WTC11 (cell line): ENCODE results near the gene HPCA. TPM values are rescaled to one million over a fixed set of nuclear protein-coding genes. Genes with fewer than 3 reads are reported as not detected.

ENCODE experiments used
- ATAC-seq: fragments of 200-7000 bp; cut with Tn5 transposase; 2 replicates; pipeline ENCODE4 v1.10.0; 2021; ENCODE audit warnings: mild to moderate bottlenecking, moderate library complexity
- CTCF ChIA-PET: fragments of 300-600 bp; sonication (Branson Sonifier 250); formaldehyde crosslinking; loops from one replicate; lab custom pipeline; 2021; ENCODE audit warnings: antibody characterized with exemption; lab: Charles Lee
- POLR2A ChIA-PET: fragments of 350-600 bp; sonication (Branson Sonifier 250); formaldehyde crosslinking; loops from one replicate; lab custom pipeline; 2021; ENCODE audit warnings: antibody characterized with exemption; lab: Charles Lee
- DNase-seq: peaks from one replicate; pipeline ENCODE4 v3.0.0; 2021; ENCODE audit warnings: low spot score
- H3K27ac Mint-ChIP-seq: 2 replicates; pipeline ENCODE4 v1.8.0; 2021; ENCODE audit warnings: mixed read lengths
- H3K27me3 Mint-ChIP-seq: 2 replicates; pipeline ENCODE4 v1.8.0; 2021; ENCODE audit warnings: low read depth, mild to moderate bottlenecking, moderate library complexity, mixed read lengths
- H3K36me3 Mint-ChIP-seq: 2 replicates; pipeline ENCODE4 v1.8.0; 2021; ENCODE audit warnings: mixed read lengths
- H3K4me1 Mint-ChIP-seq: 2 replicates; pipeline ENCODE4 v1.8.0; 2022; ENCODE audit warnings: mixed read lengths
- H3K4me3 Mint-ChIP-seq: 2 replicates; pipeline ENCODE4 v1.8.0; 2021; ENCODE audit warnings: mild to moderate bottlenecking, moderate library complexity, mixed read lengths
- H3K9me3 Mint-ChIP-seq: 2 replicates; pipeline ENCODE4 v1.8.0; 2021; ENCODE audit warnings: mixed read lengths
- ERG ChIP-seq: fragments of 250-450 bp; sonication (Bioruptor Pico); IDR thresholded peaks from 2 replicates; pipeline ENCODE4 v1.8.0; 2021; ENCODE audit warnings: mild to moderate bottlenecking
- ETV6 ChIP-seq: sonication (generic); formaldehyde crosslinking; IDR thresholded peaks from 2 replicates; pipeline ENCODE4 v1.8.1; 2022; ENCODE audit warnings: mild to moderate bottlenecking, missing genetic modification reagents
- GRHL2 ChIP-seq: fragments of 250-450 bp; sonication (Bioruptor Pico); IDR thresholded peaks from 2 replicates; pipeline ENCODE4 v1.8.0; 2022; ENCODE audit warnings: mild to moderate bottlenecking, moderate library complexity; ENCODE audit not compliant: insufficient replicate concordance, severe bottlenecking
- GTF2I ChIP-seq: fragments of 250-450 bp; sonication (Bioruptor Pico); conservative IDR thresholded peaks from 2 replicates; pipeline ENCODE4 v1.4.0; 2021; ENCODE audit warnings: mild to moderate bottlenecking
- HMGA2 ChIP-seq: fragments of 250-450 bp; sonication (Bioruptor Pico); IDR thresholded peaks from 2 replicates; pipeline ENCODE4 v1.4.0; 2021; ENCODE audit warnings: mild to moderate bottlenecking, moderate library complexity
- IRF2 ChIP-seq: sonication (generic); formaldehyde crosslinking; IDR thresholded peaks from 2 replicates; pipeline ENCODE4 v1.8.0; 2022; ENCODE audit warnings: low read depth, missing genetic modification reagents, borderline replicate concordance
- KAT7 ChIP-seq: sonication (generic); formaldehyde crosslinking; IDR thresholded peaks from 2 replicates; pipeline ENCODE4 v1.8.1; 2023; ENCODE audit warnings: missing genetic modification reagents, mild to moderate bottlenecking, borderline replicate concordance
- MAX ChIP-seq: sonication (generic); formaldehyde crosslinking; IDR thresholded peaks from 2 replicates; pipeline ENCODE4 v1.8.0; 2022; ENCODE audit warnings: mild to moderate bottlenecking, missing genetic modification reagents
- MLX ChIP-seq: sonication (generic); formaldehyde crosslinking; IDR thresholded peaks from 2 replicates; pipeline ENCODE4 v1.8.1; 2023; ENCODE audit warnings: mild to moderate bottlenecking, missing genetic modification reagents, moderate library complexity
- MYBL2 ChIP-seq: sonication (generic); formaldehyde crosslinking; IDR thresholded peaks from 2 replicates; pipeline ENCODE4 v1.8.1; 2023; ENCODE audit warnings: mild to moderate bottlenecking, moderate library complexity, missing genetic modification reagents
- NFATC4 ChIP-seq: fragments of 250-450 bp; sonication (Bioruptor Pico); IDR thresholded peaks from 2 replicates; pipeline ENCODE4 v1.9.0; 2021; ENCODE audit warnings: mild to moderate bottlenecking
- NFE2L1 ChIP-seq: sonication (generic); formaldehyde crosslinking; IDR thresholded peaks from 2 replicates; pipeline ENCODE4 v1.8.1; 2023; ENCODE audit warnings: missing genetic modification reagents
- NR2C2 ChIP-seq: sonication (generic); formaldehyde crosslinking; IDR thresholded peaks from 2 replicates; pipeline ENCODE4 v1.8.0; 2022; ENCODE audit warnings: mild to moderate bottlenecking, missing genetic modification reagents
- PRRX2 ChIP-seq: fragments of 250-450 bp; sonication (Bioruptor Pico); IDR thresholded peaks from 2 replicates; pipeline ENCODE4 v1.8.0; 2021; ENCODE audit warnings: mild to moderate bottlenecking
- RELA ChIP-seq: sonication (generic); formaldehyde crosslinking; IDR thresholded peaks from 2 replicates; pipeline ENCODE4 v1.8.1; 2022; ENCODE audit warnings: missing genetic modification reagents, mild to moderate bottlenecking, borderline replicate concordance
- TEAD1 ChIP-seq: sonication (generic); formaldehyde crosslinking; IDR thresholded peaks from 2 replicates; pipeline ENCODE4 v1.8.0; 2022; ENCODE audit warnings: mild to moderate bottlenecking, missing genetic modification reagents
- ZBTB43 ChIP-seq: sonication (generic); formaldehyde crosslinking; IDR thresholded peaks from 2 replicates; pipeline ENCODE4 v1.8.1; 2023; ENCODE audit warnings: mild to moderate bottlenecking, missing genetic modification reagents
- ZNF121 ChIP-seq: sonication (generic); formaldehyde crosslinking; IDR thresholded peaks from 2 replicates; pipeline ENCODE4 v1.8.0; 2023; ENCODE audit warnings: missing genetic modification reagents
- ZNF219 ChIP-seq: sonication (generic); formaldehyde crosslinking; IDR thresholded peaks from 2 replicates; pipeline ENCODE4 v1.8.0; 2023; ENCODE audit warnings: missing genetic modification reagents, mild to moderate bottlenecking, borderline replicate concordance
- ZNF263 ChIP-seq: sonication (generic); formaldehyde crosslinking; IDR thresholded peaks from 2 replicates; pipeline ENCODE4 v1.8.1; 2022; ENCODE audit warnings: low read depth, mild to moderate bottlenecking, moderate library complexity, missing genetic modification reagents
- ZNF396 ChIP-seq: fragments of 250-450 bp; sonication (Bioruptor Pico); IDR thresholded peaks from 2 replicates; pipeline ENCODE4 v1.8.0; 2021; ENCODE audit warnings: mild to moderate bottlenecking, moderate library complexity, borderline replicate concordance
- ZNF416 ChIP-seq: fragments of 250-450 bp; sonication (Bioruptor Pico); IDR thresholded peaks from 2 replicates; pipeline ENCODE4 v1.9.0; 2021; ENCODE audit warnings: mild to moderate bottlenecking, inconsistent platforms
- ZNF423 ChIP-seq: fragments of 250-450 bp; sonication (Bioruptor Pico); IDR thresholded peaks from 2 replicates; pipeline ENCODE4 v2.1.2; 2022; ENCODE audit warnings: mild to moderate bottlenecking, moderate library complexity
- ZNF532 ChIP-seq: fragments of 250-450 bp; sonication (Bioruptor Pico); IDR thresholded peaks from 2 replicates; pipeline ENCODE4 v1.9.0; 2021; ENCODE audit warnings: mild to moderate bottlenecking, borderline replicate concordance
- ZSCAN18 ChIP-seq: fragments of 250-450 bp; sonication (Bioruptor Pico); IDR thresholded peaks from 2 replicates; pipeline ENCODE4 v2.1.2; 2022; ENCODE audit warnings: mild to moderate bottlenecking, moderate library complexity
- total RNA-seq: library from RNA; stranded (reverse); gene quantifications from 3 replicates; pipeline ENCODE4 v1.2.3, GENCODE V29; 2021

HPCA gene
- total RNA-seq, 1 experiment from 2014 or later, result 1.9 TPM

GRCh38 chr1:32881871-32882850 lies 4.1 kb upstream of the HPCA start:
- ChIA-PET CTCF (interaction anchor here (0.6 to 3.4 kb wide), 6 partner anchors 8 to 204 kb away, joined by 3 to 27 read pairs (median 6); partner anchors contain the start of gene AZIN2), POLR2A (no interaction called here)
- H3K36me3 Mint-ChIP-seq, result no peaks in the 10 kb centered on the region
- DNase-seq (no peak), ATAC-seq (no peak)
- TF ChIP-seq ZNF423 (CRISPR knock-in tag) (no peak), ZBTB43 (CRISPR knock-in tag) (no peak), ZNF396 (no peak), ETV6 (CRISPR knock-in tag) (no peak), RELA (CRISPR knock-in tag) (no peak), ERG (CRISPR knock-in tag) (no peak), MAX (CRISPR knock-in tag) (no peak), ZNF263 (no peak), ZNF532 (CRISPR knock-in tag) (no peak), MYBL2 (no peak)
- no peak overlapping the region for H3K4me3 Mint-ChIP-seq
- H3K27ac Mint-ChIP-seq, result no peak overlapping the region
- peaks cover 18% of the 10 kb centered on the region for H3K4me1 Mint-ChIP-seq
- H3K9me3 Mint-ChIP-seq, result no peaks in the 10 kb centered on the region
- H3K27me3 Mint-ChIP-seq, result peaks cover 33% of the 10 kb centered on the region

- Mint-ChIP-seq H3K27ac (no peak overlapping the region), H3K4me3 (no peak overlapping the region), H3K9me3 (no peaks in the 10 kb centered on the region), H3K36me3 (no peaks in the 10 kb centered on the region), H3K4me1 (peaks cover 12% of the 10 kb centered on the region), H3K27me3 (peaks cover 46% of the 10 kb centered on the region)
- no peak for DNase-seq
- ChIA-PET CTCF (interaction anchor here (2.1 to 3.4 kb wide), 2 partner anchors 9 to 11 kb away, joined by 13 to 27 read pairs; no protein-coding TSS in a partner anchor), POLR2A (no interaction called here)
- TF ChIP-seq HMGA2 (CRISPR knock-in tag) (no peak), GTF2I (CRISPR knock-in tag) (no peak), ZNF121 (CRISPR knock-in tag) (no peak), ZNF219 (CRISPR knock-in tag) (no peak), GRHL2 (CRISPR knock-in tag) (no peak), ZSCAN18 (CRISPR knock-in tag) (no peak), IRF2 (no peak), ZNF416 (CRISPR knock-in tag) (no peak), NFATC4 (CRISPR knock-in tag) (no peak), TEAD1 (CRISPR knock-in tag) (no peak), MLX (CRISPR knock-in tag) (no peak), NFE2L1 (CRISPR knock-in tag) (no peak), KAT7 (CRISPR knock-in tag) (no peak), PRRX2 (CRISPR knock-in tag) (no peak), NR2C2 (no peak)
- ATAC-seq, result no peak
Measured at GRCh38 chr1:32883338-32884031, 2.8 kb upstream of the HPCA start.
